HG03135 (cell line): Measurements from ENCODE around the gene PSMB4.
"Not testable (repeated sequence)": the region's sequence is repeated elsewhere in the genome, so short reads cannot be mapped to it uniquely, and the experiment has no call there.

Experiments
- ATAC-seq: cut with Tn5 transposase; IDR thresholded peaks from one replicate; pipeline ENCODE4 v1.9.1; 2021; ENCODE audit warnings: mild to moderate bottlenecking, moderate library complexity; ENCODE audit not compliant: unreplicated experiment

PSMB4 gene

DNA sequence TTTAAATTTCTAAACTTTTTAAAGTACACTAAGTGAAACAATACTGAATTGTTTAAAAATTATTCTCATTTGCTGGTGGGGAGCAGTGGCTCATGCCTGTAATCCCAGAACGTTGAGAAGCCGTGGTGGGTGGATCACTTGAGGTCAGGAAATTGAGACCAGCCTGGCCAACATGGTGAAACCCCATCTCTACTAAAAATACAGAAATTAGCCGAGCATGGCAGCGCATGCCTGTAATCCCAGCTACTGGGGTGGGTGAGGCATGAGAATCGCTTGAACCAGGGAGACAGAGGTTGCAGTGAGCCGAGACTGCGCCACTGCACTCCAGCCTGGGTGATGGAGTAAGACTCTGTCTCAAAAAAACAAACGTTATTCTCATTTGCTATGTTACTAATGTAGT lies 38.0 kb downstream of the PSMB4 start:
- not testable (repeated sequence) for ATAC-seq

- peak; percentile 55 for ATAC-seq
These were observed 44.7 kb downstream of the PSMB4 start for GRCh38 chr1:151443846-151444782.

- ATAC-seq = no peak
These were observed 45.4 kb downstream of the PSMB4 start for GRCh38 chr1:151444783-151445177.

DNA sequence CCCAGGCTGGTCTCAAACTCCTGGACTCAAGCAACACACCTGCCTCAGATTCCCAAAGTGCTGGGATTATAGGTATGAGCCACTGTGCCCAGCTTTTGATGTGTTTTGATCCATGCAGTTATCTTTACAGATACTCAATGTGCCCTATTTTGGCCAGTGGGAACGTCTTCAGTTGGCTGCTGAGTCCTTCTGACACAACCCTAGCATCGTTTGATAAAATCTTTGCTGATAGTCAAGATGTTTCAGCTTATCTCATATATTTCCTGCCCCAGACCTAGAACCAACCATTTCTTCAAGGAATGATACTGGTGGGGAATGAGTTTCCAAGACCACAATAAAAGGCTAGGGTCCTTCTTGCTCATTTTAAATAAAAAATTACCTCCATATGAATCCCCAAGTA lies 48.3 kb downstream of the PSMB4 start:
- no peak for ATAC-seq
